Stomach (tissue), 9 donors: ENCODE results near the gene IL4R. TPM values are rescaled to one million over a fixed set of nuclear protein-coding genes. Genes with fewer than 3 reads are reported as not detected.

Source experiments
- DNase-seq, 2 donors: peaks; one replicate each; pipeline versions ENCODE4 v3.0.0 to v3.0.0-alpha.2; 2013 to 2019
- H3K27ac ChIP-seq, 5 donors: fragments of 200-600 bp in 4 of 5; sonication (generic) in 4 of 5; one replicate each; pipeline ENCODE4 v1.5.1; 2013 to 2019; ENCODE audit warnings: mild to moderate bottlenecking in 1 of 5, moderate library complexity in 1 of 5
- H3K27me3 ChIP-seq, 3 donors: fragments of 200-600 bp; sonication (generic); one replicate each; pipeline ENCODE4 v1.5.1; 2017 to 2019; ENCODE audit warnings: mixed run types in 1 of 3
- H3K36me3 ChIP-seq, 4 donors: fragments of 200-600 bp; sonication (generic); 1 replicate in 3 of 4; 2 replicates in 1 of 4; pipeline ENCODE4 v1.5.1; 2016 to 2019
- H3K4me1 ChIP-seq, 4 donors: fragments of 200-600 bp; sonication (generic); one replicate each; pipeline ENCODE4 v1.5.1; 2016 to 2019
- H3K4me3 ChIP-seq, 4 donors: fragments of 200-600 bp; sonication (generic) in 3 of 4; one replicate each; pipeline ENCODE4 v1.5.1; 2016 to 2019; ENCODE audit warnings: mild to moderate bottlenecking in 1 of 4
- H3K9me3 ChIP-seq, 4 donors: fragments of 200-600 bp; sonication (generic); one replicate each; pipeline ENCODE4 v1.5.1; 2016 to 2019
- CTCF ChIP-seq, 7 experiments: fragments of 450-650 bp in 4 of 7; fragments of 200-600 bp in 3 of 7; sonication (generic) in 3 of 7; IDR thresholded peaks; one replicate each; pipeline ENCODE4 v1.5.1; 2016 to 2019; ENCODE audit warnings: antibody characterized with exemption in 7 of 7, control low read depth in 2 of 7, mild to moderate bottlenecking in 1 of 7
- EP300 ChIP-seq: sonication (generic); formaldehyde crosslinking; IDR thresholded peaks from one replicate; pipeline ENCODE4 v1.6.1; 2017; ENCODE audit warnings: antibody characterized with exemption
- POLR2A ChIP-seq, 4 donors: fragments of 450-650 bp; IDR thresholded peaks; one replicate each; pipeline ENCODE4 v1.6.1; 2016; ENCODE audit warnings: antibody characterized with exemption in 4 of 4, control low read depth in 2 of 4, mild to moderate bottlenecking in 1 of 4, moderate library complexity in 1 of 4
- POLR2AphosphoS5 ChIP-seq, 3 donors: sonication (generic); formaldehyde crosslinking; IDR thresholded peaks; one replicate each; pipeline ENCODE4 v1.6.1; 2016; ENCODE audit warnings: antibody characterized with exemption in 3 of 3
- WGBS, 5 donors: extraction: QIAGEN DNeasy Blood & Tissue Kit in 3 of 5; methylation state at CpG; one replicate each; pipeline versions ENCODE4 v1.1.5 to v1.1.7; 2013 to 2018; 5-methylcytosine and 5-hydroxymethylcytosine counted together
- intact Hi-C: fragments of 100-400 bp; cut with DNase I; formaldehyde crosslinking; loops from one replicate; pipeline ENCODE4 v1.15.1; 2023; ENCODE audit warnings: low total_unique reads
- polyA plus RNA-seq, 3 donors: library from polyadenylated mRNA; stranded (reverse); fragments of 200-250 nt; gene quantifications; one replicate each; pipeline ENCODE4 v1.2.3, GENCODE V29; 2013
- total RNA-seq, 5 donors: library from RNA; depleted of rRNA; stranded (reverse); fragments of >200 nt; gene quantifications; one replicate each; pipeline versions ENCODE4 v1.1.0 to v1.2.3, GENCODE V29; 2014 to 2016
- donor health status: healthy with polysubstance abuse.
- donor health status: Bipolar disorder and iron deficiency.
- donor health status: healthy.

Gene IL4R
- total and polyA plus RNA-seq, 8 donors = 17.4 to 120 (median 52.4) TPM

GRCh38 chr16:27398894-27399853, 85.4 kb downstream of the IL4R start:
- Histone ChIP-seq H3K4me1 (peaks cover 4 to 20% (median 17%) of the 10 kb centered on the region in 4 donors), H3K4me3 (no peak overlapping the region), H3K27ac (no peak overlapping the region), H3K27me3 (peaks cover 0 to 31% (median 20%) of the 10 kb centered on the region in 3 donors), H3K36me3 (no peaks in the 10 kb centered on the region), H3K9me3 (peaks cover 0 to 18% (median 9%) of the 10 kb centered on the region in 4 donors)
- DNase-seq = no peak
- intact Hi-C loops = no loop called here
- TF ChIP-seq EP300 (no peak), POLR2AphosphoS5 (IDR thresholded peaks at IDR 0.05) (no peak), POLR2A (IDR thresholded peaks at IDR 0.05) (no peak), CTCF (IDR thresholded peaks at IDR 0.05) (no peak)
- 76 to 91% (median 88%) methylated on average over 8 of the region's 8 CpGs for WGBS, 5 donors

- H3K9me3 ChIP-seq = peaks cover 0 to 15% (median 6%) of the 10 kb centered on the region in 4 donors
- intact Hi-C loops = no loop called here
- no peak overlapping the region for H3K27ac ChIP-seq
- peaks cover 4 to 20% (median 17%) of the 10 kb centered on the region in 4 donors for H3K4me1 ChIP-seq
- WGBS, 5 donors = 89 to 95% (median 93%) methylated on average over 2 of the region's 2 CpGs
- H3K4me3 ChIP-seq = no peak overlapping the region
- H3K36me3 ChIP-seq = no peaks in the 10 kb centered on the region
- no peak for DNase-seq
- TF ChIP-seq POLR2A (IDR thresholded peaks at IDR 0.05) (no peak), EP300 (no peak), CTCF (IDR thresholded peaks at IDR 0.05) (no peak), POLR2AphosphoS5 (IDR thresholded peaks at IDR 0.05) (no peak)
- H3K27me3 ChIP-seq = peaks cover 0 to 39% (median 20%) of the 10 kb centered on the region in 3 donors
Observed at GRCh38 chr16:27399969-27400368, 86.2 kb downstream of the IL4R start.

- no peak overlapping the region for H3K27ac ChIP-seq
- peaks cover 5 to 48% (median 20%) of the 10 kb centered on the region in 3 donors for H3K27me3 ChIP-seq
- no peak overlapping the region for H3K4me3 ChIP-seq
- peaks cover 4 to 23% (median 17%) of the 10 kb centered on the region in 4 donors for H3K4me1 ChIP-seq
- TF ChIP-seq CTCF (IDR thresholded peaks at IDR 0.05) = no peak
- no peak for TF ChIP-seq POLR2AphosphoS5 (IDR thresholded peaks at IDR 0.05)
- no peak for TF ChIP-seq EP300
- no peak for TF ChIP-seq POLR2A (IDR thresholded peaks at IDR 0.05)
- no peak for DNase-seq
- intact Hi-C loops = no loop called here
- H3K36me3 ChIP-seq = no peaks in the 10 kb centered on the region
- H3K9me3 ChIP-seq = peaks cover 0 to 4% (median under 1%) of the 10 kb centered on the region in 4 donors
- WGBS, 5 donors = 43 to 51% (median 47%) methylated on average over 11 of the region's 11 CpGs
Observed at GRCh38 chr16:27400751-27401620, 87.2 kb downstream of the IL4R start.
